Measurements from ENCODE around the gene TRAF7.
A peak's percentile ranks its signal among the peaks of the same experiment; 100 is the strongest.
"Not testable (repeated sequence)": the region's sequence is repeated elsewhere in the genome, so short reads cannot be mapped to it uniquely, and the experiment has no call there.

The TRAF7 gene

GRCh38 chr16:2122934-2123683 lies 32.5 kb upstream of the TRAF7 start:
- DNase-seq: not testable (repeated sequence)

GRCh38 chr16:2123706-2124376 lies 31.7 kb upstream of the TRAF7 start:
- not testable (repeated sequence) for DNase-seq

- DNase-seq: not testable (repeated sequence)
Observed at GRCh38 chr16:2124377-2124693, 31.2 kb upstream of the TRAF7 start.

GRCh38 chr16:2124694-2125444 lies 30.7 kb upstream of the TRAF7 start:
- not testable (repeated sequence) for DNase-seq

GRCh38 chr16:2125609-2126008 lies 30.0 kb upstream of the TRAF7 start:
- DNase-seq: not testable (repeated sequence)

- not testable (repeated sequence) for DNase-seq
Observed at GRCh38 chr16:2126161-2126743, 29.3 kb upstream of the TRAF7 start.

GRCh38 chr16:2126928-2127556 lies 28.5 kb upstream of the TRAF7 start:
- not testable (repeated sequence) for DNase-seq

GRCh38 chr16:2127630-2128280 lies 27.8 kb upstream of the TRAF7 start:
- DNase-seq: not testable (repeated sequence)

- DNase-seq: not testable (repeated sequence)
Observed at GRCh38 chr16:2129251-2129650, 26.3 kb upstream of the TRAF7 start.

GRCh38 chr16:2129890-2130447 lies 25.6 kb upstream of the TRAF7 start:
- not testable (repeated sequence) for DNase-seq

- not testable (repeated sequence) for DNase-seq
Observed at GRCh38 chr16:2133797-2134196, 21.8 kb upstream of the TRAF7 start.

GRCh38 chr16:2135071-2135470 lies 20.5 kb upstream of the TRAF7 start:
- not testable (repeated sequence) for DNase-seq

- peak; percentile 58 for DNase-seq
Observed at GRCh38 chr16:2135770-2136490, 19.7 kb upstream of the TRAF7 start, which contains the start of gene PKD1. Gene PKD1, minus strand, starts transcription at chr16:2135898. Its CDS starts 209 bp downstream, at chr16:2135689.

GRCh38 chr16:2142942-2143877 lies 12.4 kb upstream of the TRAF7 start:
- DNase-seq: no peak

GRCh38 chr16:2143878-2144485 lies 11.6 kb upstream of the TRAF7 start:
- DNase-seq: no peak

- no peak for DNase-seq
Observed at GRCh38 chr16:2145843-2146242, 9.7 kb upstream of the TRAF7 start.

- DNase-seq: no peak
Observed at GRCh38 chr16:2147378-2147777, 8.2 kb upstream of the TRAF7 start.

- peak; percentile 73 for DNase-seq
Observed at GRCh38 chr16:2147981-2148671, 7.5 kb upstream of the TRAF7 start, which contains the start of gene RAB26. Gene RAB26, plus strand, starts transcription at chr16:2148625. Its CDS starts 159 bp downstream, at chr16:2148784.

All from NCI-H774 (cell line).